ENCODE data around the gene TXNRD1. TPM values are rescaled to one million over a fixed set of nuclear protein-coding genes. Genes with fewer than 3 reads are reported as not detected.
"Not testable (repeated sequence)": the region's sequence is repeated elsewhere in the genome, so short reads cannot be mapped to it uniquely, and the experiment has no call there.

TXNRD1 gene
- total and polyA plus RNA-seq, 8 donors = 8.1 to 29.1 (median 15.9) TPM

DNA sequence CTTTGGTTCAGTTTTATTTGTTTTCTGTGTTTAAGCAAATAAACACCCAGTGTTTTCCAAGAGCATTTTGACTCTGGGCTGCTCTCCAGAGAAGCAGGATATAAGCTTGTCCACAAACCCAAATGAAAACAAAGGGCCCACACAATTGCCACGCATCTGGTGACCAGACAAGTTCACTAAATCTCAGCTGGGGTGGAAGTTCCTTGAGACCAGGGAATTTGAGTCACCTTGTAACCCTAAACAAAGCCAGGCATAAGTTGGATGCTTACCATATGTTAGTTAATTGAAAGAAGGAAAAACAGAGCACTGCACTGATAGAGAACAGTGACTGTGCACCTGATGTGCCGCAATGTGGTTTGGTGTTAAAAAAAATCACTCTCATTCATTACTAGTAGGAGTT lies 1.6 kb upstream of the TXNRD1 start:
- WGBS, 2 donors = 73 to 87% methylated on average over 2 of the region's 2 CpGs
- ATAC-seq = no peak

DNA sequence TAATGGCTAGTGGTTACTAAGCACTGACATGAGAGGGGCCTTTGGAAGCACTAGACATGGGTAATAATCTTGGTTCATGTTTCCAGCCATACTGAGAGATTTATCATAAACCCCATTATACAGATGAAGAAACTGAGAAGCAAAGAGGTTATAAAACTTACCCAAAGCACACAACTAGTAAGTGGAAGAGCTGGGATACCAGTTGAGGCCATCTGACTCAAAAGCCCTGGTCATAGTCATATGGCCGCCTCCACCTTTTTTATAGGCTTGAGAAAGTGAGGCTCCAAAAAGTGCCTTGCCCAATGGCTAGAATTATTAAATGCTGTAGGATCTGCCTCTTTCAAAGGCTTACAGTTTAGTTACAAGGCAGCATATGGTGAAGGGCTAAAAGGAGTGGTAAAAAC lies 944 bp downstream of the TXNRD1 start:
- no peak for DNase-seq
- Histone ChIP-seq H3K4me3 (peak overlapping the region in 1 of 4 donors; percentile 56), H3K27ac (no peak overlapping the region), H3K9me3 (no peaks in the 10 kb centered on the region), H3K36me3 (no peaks in the 10 kb centered on the region), H3K27me3 (no peaks in the 10 kb centered on the region), H3K4me1 (peaks cover 8 to 16% (median 13%) of the 10 kb centered on the region in 3 donors)
- no peak for ATAC-seq
- TF ChIP-seq, protein P1, sequence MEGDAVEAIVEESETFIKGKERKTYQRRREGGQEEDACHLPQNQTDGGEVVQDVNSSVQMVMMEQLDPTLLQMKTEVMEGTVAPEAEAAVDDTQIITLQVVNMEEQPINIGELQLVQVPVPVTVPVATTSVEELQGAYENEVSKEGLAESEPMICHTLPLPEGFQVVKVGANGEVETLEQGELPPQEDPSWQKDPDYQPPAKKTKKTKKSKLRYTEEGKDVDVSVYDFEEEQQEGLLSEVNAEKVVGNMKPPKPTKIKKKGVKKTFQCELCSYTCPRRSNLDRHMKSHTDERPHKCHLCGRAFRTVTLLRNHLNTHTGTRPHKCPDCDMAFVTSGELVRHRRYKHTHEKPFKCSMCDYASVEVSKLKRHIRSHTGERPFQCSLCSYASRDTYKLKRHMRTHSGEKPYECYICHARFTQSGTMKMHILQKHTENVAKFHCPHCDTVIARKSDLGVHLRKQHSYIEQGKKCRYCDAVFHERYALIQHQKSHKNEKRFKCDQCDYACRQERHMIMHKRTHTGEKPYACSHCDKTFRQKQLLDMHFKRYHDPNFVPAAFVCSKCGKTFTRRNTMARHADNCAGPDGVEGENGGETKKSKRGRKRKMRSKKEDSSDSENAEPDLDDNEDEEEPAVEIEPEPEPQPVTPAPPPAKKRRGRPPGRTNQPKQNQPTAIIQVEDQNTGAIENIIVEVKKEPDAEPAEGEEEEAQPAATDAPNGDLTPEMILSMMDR (IDR thresholded peaks at IDR 0.05) = no peak
- intact Hi-C loops (cut with DNase I) = no loop called here
- no peak for FAIRE-seq
- WGBS, 2 donors = 93 to 96% methylated on average over 1 of the region's 1 CpG

More for the DNA sequence above, 1.6 kb upstream of the TXNRD1 start:
- Histone ChIP-seq H3K27ac (no peak overlapping the region), H3K27me3 (no peaks in the 10 kb centered on the region), H3K4me1 (peaks cover 0 to 1% (median 0%) of the 10 kb centered on the region in 3 donors), H3K4me3 (no peak overlapping the region), H3K9me3 (no peaks in the 10 kb centered on the region), H3K36me3 (no peaks in the 10 kb centered on the region)
- TF ChIP-seq, protein P1 (IDR thresholded peaks at IDR 0.05) = no peak
- FAIRE-seq = no peak
- no peak for DNase-seq
- intact Hi-C loops (cut with DNase I) = no loop called here

DNA sequence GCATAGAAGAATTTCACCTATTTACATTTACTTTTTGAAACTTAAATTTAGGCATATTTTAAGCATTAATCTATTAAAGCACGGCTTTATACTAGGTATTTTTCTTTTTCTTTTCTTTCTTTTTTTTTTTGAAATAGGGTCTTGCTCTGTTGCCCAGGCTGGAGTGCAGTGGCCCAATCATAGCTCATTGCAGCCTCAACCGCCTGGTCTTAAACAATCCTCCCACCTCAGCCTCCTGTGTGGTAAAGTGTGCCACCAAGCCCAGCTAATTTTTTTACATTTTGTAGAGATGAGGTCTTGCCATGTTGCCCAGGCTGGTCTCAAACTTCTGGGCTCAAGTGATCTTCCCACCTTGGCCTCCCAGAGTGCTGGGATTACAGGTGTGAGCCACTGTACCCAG lies 2.9 kb downstream of the TXNRD1 start:
- H3K4me3 ChIP-seq; H3K27me3 ChIP-seq; H3K36me3 ChIP-seq; DNase-seq; H3K9me3 ChIP-seq; FAIRE-seq; intact Hi-C loops (cut with DNase I); ATAC-seq: not testable (repeated sequence)
- peaks cover 8 to 16% (median 13%) of the 10 kb centered on the region in 3 donors for H3K4me1 ChIP-seq
- 97 to 100% methylated on average over 2 of the region's 2 CpGs for WGBS, 2 donors
- peak overlapping the region in 1 of 4 donors; percentile 68 for H3K27ac ChIP-seq

DNA sequence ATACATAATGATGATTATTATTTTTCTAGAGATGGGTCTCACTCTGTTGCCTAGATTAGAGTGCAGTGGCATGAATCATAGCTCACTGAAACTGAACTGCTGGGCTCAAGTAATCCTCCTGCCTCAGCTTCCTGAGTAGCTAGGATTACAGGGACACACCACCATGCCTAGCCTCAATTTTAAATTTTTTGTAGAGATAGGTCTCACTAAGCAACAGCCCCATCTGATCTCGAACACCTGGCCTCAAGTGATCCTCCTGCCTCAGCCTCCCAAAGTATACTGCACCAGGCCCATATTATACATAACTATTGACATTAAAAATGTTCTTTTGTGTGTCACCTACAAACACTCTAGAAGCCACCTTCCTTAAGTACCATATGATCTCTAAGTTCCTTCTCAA lies 3.4 kb downstream of the TXNRD1 start:
- TF ChIP-seq, protein P1 (IDR thresholded peaks at IDR 0.05) = no peak
- no peaks in the 10 kb centered on the region for H3K36me3 ChIP-seq
- ATAC-seq (no peak), FAIRE-seq (no peak), DNase-seq (no peak)
- H3K9me3 ChIP-seq = no peaks in the 10 kb centered on the region
- intact Hi-C loops (cut with DNase I) = no loop called here
- peaks cover 8 to 16% (median 13%) of the 10 kb centered on the region in 3 donors for H3K4me1 ChIP-seq
- no peaks in the 10 kb centered on the region for H3K27me3 ChIP-seq
- peak overlapping the region in 3 of 4 donors; percentile 28 to 68 (median 57) for H3K27ac ChIP-seq
- WGBS, 2 donors = 95 to 98% methylated on average over 1 of the region's 1 CpG
- no peak overlapping the region for H3K4me3 ChIP-seq

DNA sequence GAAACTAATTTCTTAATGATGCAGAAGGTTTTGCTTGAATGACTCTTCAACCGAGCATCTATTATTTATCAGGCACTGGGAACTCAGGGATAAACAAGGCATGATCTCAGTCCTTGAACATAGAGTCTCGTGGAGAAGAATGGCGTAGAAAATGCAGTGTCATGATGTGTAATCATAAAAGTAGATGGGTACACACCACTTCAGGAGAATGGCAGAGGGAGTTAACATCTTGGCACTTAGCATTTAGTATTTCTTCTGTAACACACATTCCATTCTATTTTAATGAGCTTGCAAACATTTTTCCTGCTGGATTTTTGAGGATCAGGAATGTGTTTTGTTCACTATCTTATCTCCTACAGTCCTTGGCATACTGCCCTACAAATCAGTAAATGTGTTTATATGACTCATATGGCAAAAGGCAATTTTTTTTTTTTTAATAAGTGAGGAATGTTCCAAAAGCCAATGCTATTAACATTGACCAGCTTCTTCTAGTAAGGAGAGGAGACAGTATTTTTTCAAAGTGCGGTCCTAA lies 3.8 kb downstream of the TXNRD1 start:
- H3K27me3 ChIP-seq = no peaks in the 10 kb centered on the region
- no peaks in the 10 kb centered on the region for H3K9me3 ChIP-seq
- 7 to 10% methylated on average over 4 of the region's 4 CpGs for WGBS, 2 donors
- intact Hi-C loops (cut with DNase I) = no loop called here
- ATAC-seq (peak; percentile 67 to 77 (median 68)), FAIRE-seq (no peak), DNase-seq (no peak)
- TF ChIP-seq, protein P1 (IDR thresholded peaks at IDR 0.05) = no peak
- H3K4me1 ChIP-seq = peaks cover 8 to 16% (median 13%) of the 10 kb centered on the region in 3 donors
- H3K36me3 ChIP-seq = no peaks in the 10 kb centered on the region
- H3K4me3 ChIP-seq = no peak overlapping the region
- peak overlapping the region; percentile 33 to 68 (median 48) for H3K27ac ChIP-seq

Measured in pancreas (tissue), 10 donors.